Keratinocyte (primary cell): ENCODE results near the gene NLGN3. TPM values are rescaled to one million over a fixed set of nuclear protein-coding genes. Genes with fewer than 3 reads are reported as not detected.

Experiments used
- DNase-seq: peaks from one replicate; pipeline ENCODE4 v3.0.0-alpha.2; 2011; ENCODE audit warnings: low read depth, missing footprints, low spot score
- FAIRE-seq: peaks from 2 replicates; lab custom pipeline; 2011; peaks lifted over from hg19 to GRCh38; lab: Jason Lieb, UNC
- H2AFZ ChIP-seq: 2 replicates; pipeline ENCODE4 v1.6.0; 2012; ENCODE audit warnings: low read length, control low read depth, inconsistent platforms; ENCODE audit not compliant: control insufficient read depth
- H3K27ac ChIP-seq: 2 replicates; pipeline ENCODE4 v1.5.1; 2011; ENCODE audit warnings: low read length; ENCODE audit not compliant: control insufficient read depth, insufficient read depth
- H3K27me3 ChIP-seq: 3 replicates; pipeline ENCODE4 v1.6.0; 2011; ENCODE audit warnings: low read length; ENCODE audit not compliant: control insufficient read depth, insufficient read depth; ENCODE audit errors: extremely low read depth
- H3K36me3 ChIP-seq, 2 experiments: 2 replicates in 1 of 2; 3 replicates in 1 of 2; pipeline ENCODE4 v1.5.1; 2011; ENCODE audit warnings: low read length in 2 of 2, mild to moderate bottlenecking in 1 of 2; ENCODE audit not compliant: control insufficient read depth in 2 of 2, insufficient read depth in 2 of 2; ENCODE audit errors: extremely low read depth in 1 of 2
- H3K4me1 ChIP-seq: 3 replicates; pipeline ENCODE4 v1.5.1; 2011; ENCODE audit warnings: low read length; ENCODE audit not compliant: control insufficient read depth, insufficient read depth; ENCODE audit errors: extremely low read depth
- H3K4me2 ChIP-seq: 3 replicates; pipeline ENCODE4 v1.6.0; 2011; ENCODE audit warnings: low read depth, low read length; ENCODE audit not compliant: control insufficient read depth, insufficient read depth; ENCODE audit errors: extremely low read depth
- H3K4me3 ChIP-seq, 3 experiments: fragments of 200-600 bp in 1 of 3; sonication (generic) in 1 of 3; 2 replicates in 2 of 3; 3 replicates in 1 of 3; pipeline ENCODE4 v1.5.1; 2011 to 2016; ENCODE audit warnings: low read length in 3 of 3, mild to moderate bottlenecking in 3 of 3, control low read depth in 2 of 3, inconsistent platforms in 1 of 3, low read depth in 1 of 3, mixed read lengths in 1 of 3, mixed run types in 1 of 3, moderate library complexity in 1 of 3; ENCODE audit not compliant: control insufficient read depth in 2 of 3, insufficient read depth in 2 of 3; ENCODE audit errors: extremely low read depth in 1 of 3
- H3K79me2 ChIP-seq: 2 replicates; pipeline ENCODE4 v1.6.0; 2012; ENCODE audit warnings: low read length; ENCODE audit not compliant: control insufficient read depth, insufficient read depth
- H3K9ac ChIP-seq: 3 replicates; pipeline ENCODE4 v1.6.0; 2011; ENCODE audit warnings: low read length; ENCODE audit not compliant: control insufficient read depth, insufficient read depth; ENCODE audit errors: extremely low read depth
- H3K9me1 ChIP-seq: 3 replicates; pipeline ENCODE4 v1.6.0; 2011; ENCODE audit warnings: low read length; ENCODE audit not compliant: control insufficient read depth, insufficient read depth; ENCODE audit errors: extremely low read depth
- H3K9me3 ChIP-seq: 2 replicates; pipeline ENCODE4 v1.5.1; 2012; ENCODE audit warnings: low read depth, low read length; ENCODE audit not compliant: control insufficient read depth
- H4K20me1 ChIP-seq: 3 replicates; pipeline ENCODE4 v1.6.0; 2011; ENCODE audit warnings: low read length; ENCODE audit not compliant: control insufficient read depth, insufficient read depth; ENCODE audit errors: extremely low read depth
- EZH2 ChIP-seq: IDR thresholded peaks from one replicate; pipeline ENCODE4 v1.6.1; 2012; ENCODE audit warnings: inconsistent platforms, mild to moderate bottlenecking, low read length, moderate library complexity
- dilution Hi-C: fragments of 300-500 bp; cut with MboI; formaldehyde crosslinking; loops from one replicate; pipeline ENCODE4 v1.7.0; 2020; ENCODE audit warnings: low sequenced_read_pairs; ENCODE audit not compliant: extremely low pct_ligation_motif_present
- polyA plus RNA-seq, 5 experiments: library from polyadenylated mRNA; depleted of rRNA in 3 of 5; stranded (reverse) in 3 of 5; stranded (forward) in 1 of 5; unstranded in 1 of 5; fragments of >200 nt; gene quantifications; 1 replicate in 1 of 5; 2 replicates in 3 of 5; 3 replicates in 1 of 5; pipeline versions ENCODE4 v1.2.1 to v1.2.3, GENCODE V29; 2011 to 2012; ENCODE audit warnings: missing spikeins in 2 of 5, low read depth in 1 of 5, low replicate concordance in 1 of 5
- TF ChIP-seq, protein P1 (sequence below), 3 experiments: IDR thresholded peaks in 1 of 3; conservative IDR thresholded peaks in 1 of 3; optimal IDR thresholded peaks in 1 of 3; 2 replicates in 2 of 3; 3 replicates in 1 of 3; pipeline versions ENCODE3 to v1.5.1; 2011; ENCODE audit warnings: low read length in 3 of 3, mild to moderate bottlenecking in 3 of 3, moderate library complexity in 2 of 3, control low read depth in 1 of 3, inconsistent platforms in 1 of 3; ENCODE audit not compliant: insufficient read depth in 2 of 3; ENCODE audit errors: extremely low read depth in 1 of 3

The NLGN3 gene
- polyA plus RNA-seq, 1 donor (not counting 4 experiments of a cell fraction or from before 2014, with no cell fraction given) = 0.05 TPM

DNA sequence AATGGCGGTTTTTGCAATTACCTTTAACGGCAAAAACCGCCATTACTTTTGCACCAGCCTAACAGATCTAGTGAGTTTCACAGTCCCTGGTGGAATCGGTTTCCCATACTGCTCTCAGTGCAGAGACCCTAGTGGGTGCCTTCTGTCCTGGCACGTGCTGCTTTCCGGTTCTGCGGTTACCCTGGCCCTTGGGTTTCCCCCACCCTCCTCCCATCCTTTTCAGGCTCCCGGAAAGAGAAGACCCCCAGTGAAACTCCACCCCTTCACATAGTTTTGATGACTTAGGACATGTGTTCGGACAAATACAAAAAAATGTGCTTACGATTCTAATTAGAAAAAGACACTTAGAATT lies 36.9 kb downstream of the NLGN3 start:
- Histone ChIP-seq H3K9ac (peak overlapping the region; percentile 64), H3K27ac (peak overlapping the region; percentile 66), H3K9me1 (no peaks in the 10 kb centered on the region), H3K4me1 (no peaks in the 10 kb centered on the region), H4K20me1 (no peaks in the 10 kb centered on the region), H2AFZ (peak overlapping the region; percentile 22), H3K79me2 (no peaks in the 10 kb centered on the region), H3K9me3 (no peaks in the 10 kb centered on the region), H3K4me3 (peak overlapping the region; percentile 39 to 69 (median 54)), H3K27me3 (no peaks in the 10 kb centered on the region), H3K36me3 (no peaks in the 10 kb centered on the region), H3K4me2 (peak overlapping the region; percentile 73)
- TF ChIP-seq, protein P1, sequence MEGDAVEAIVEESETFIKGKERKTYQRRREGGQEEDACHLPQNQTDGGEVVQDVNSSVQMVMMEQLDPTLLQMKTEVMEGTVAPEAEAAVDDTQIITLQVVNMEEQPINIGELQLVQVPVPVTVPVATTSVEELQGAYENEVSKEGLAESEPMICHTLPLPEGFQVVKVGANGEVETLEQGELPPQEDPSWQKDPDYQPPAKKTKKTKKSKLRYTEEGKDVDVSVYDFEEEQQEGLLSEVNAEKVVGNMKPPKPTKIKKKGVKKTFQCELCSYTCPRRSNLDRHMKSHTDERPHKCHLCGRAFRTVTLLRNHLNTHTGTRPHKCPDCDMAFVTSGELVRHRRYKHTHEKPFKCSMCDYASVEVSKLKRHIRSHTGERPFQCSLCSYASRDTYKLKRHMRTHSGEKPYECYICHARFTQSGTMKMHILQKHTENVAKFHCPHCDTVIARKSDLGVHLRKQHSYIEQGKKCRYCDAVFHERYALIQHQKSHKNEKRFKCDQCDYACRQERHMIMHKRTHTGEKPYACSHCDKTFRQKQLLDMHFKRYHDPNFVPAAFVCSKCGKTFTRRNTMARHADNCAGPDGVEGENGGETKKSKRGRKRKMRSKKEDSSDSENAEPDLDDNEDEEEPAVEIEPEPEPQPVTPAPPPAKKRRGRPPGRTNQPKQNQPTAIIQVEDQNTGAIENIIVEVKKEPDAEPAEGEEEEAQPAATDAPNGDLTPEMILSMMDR (optimal IDR thresholded peaks at IDR 0.05 in 1 of 3, IDR thresholded peaks at IDR 0.05 in 1 of 3, conservative IDR thresholded peaks at IDR 0.05 in 1 of 3; ENCODE audit: extremely low read depth in 1 of 3, insufficient read depth in 2 of 3, low read length in 3 of 3) = no peak
- TF ChIP-seq EZH2 = no peak
- DNase-seq (no peak), FAIRE-seq (no peak)
- dilution Hi-C loops = no loop called here

DNA sequence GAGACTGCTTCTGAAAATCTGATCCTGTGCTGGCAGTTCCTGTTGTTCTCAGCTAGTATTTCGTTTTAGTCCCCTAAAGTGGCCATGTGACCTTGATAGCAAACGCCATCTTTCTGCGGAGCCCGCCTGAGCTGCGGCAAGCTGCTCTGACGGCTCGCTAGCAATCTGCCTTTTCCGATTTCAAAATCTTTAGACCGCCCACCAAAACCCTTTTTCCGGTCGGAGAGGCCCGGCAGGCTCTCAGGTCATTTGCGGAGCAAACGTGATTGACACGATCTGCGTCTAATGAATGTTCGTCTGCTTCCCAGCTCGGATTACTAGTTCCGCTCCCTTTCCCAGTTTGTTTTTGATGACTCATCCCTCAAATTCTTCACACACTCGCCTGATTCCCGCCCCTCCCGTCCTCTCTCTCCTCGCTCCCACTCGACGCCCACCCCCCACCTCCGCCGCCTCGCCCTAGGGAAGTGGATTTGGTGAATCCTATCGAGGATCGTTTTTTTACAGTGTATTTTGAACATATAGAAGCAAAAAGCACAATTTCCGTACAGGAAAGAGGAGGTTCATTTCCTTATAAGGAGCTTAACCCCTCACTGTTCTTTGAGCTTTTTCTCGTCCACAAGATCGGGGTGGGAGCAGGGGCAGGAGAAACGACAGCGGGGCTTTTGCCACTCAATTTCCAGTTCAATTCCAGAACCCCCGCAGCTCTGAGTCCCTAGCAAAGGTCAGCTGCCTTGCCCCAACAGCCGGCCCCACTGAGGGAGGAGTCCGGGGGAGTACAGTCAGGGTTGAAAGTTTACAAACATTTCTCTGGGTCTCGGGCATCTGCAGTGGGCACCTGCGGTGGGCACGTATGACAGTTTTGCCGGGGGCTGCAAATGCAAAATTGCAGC lies 37.5 kb downstream of the NLGN3 start:
- no peaks in the 10 kb centered on the region for H3K27me3 ChIP-seq
- H3K9me3 ChIP-seq = no peaks in the 10 kb centered on the region
- H2AFZ ChIP-seq = peak overlapping the region; percentile 22
- H3K79me2 ChIP-seq = no peaks in the 10 kb centered on the region
- TF ChIP-seq EZH2 = no peak
- TF ChIP-seq, protein P1 (optimal IDR thresholded peaks at IDR 0.05 in 1 of 3, IDR thresholded peaks at IDR 0.05 in 1 of 3, conservative IDR thresholded peaks at IDR 0.05 in 1 of 3; ENCODE audit: extremely low read depth in 1 of 3, insufficient read depth in 2 of 3, low read length in 3 of 3) = no peak
- FAIRE-seq = peak; percentile 66
- dilution Hi-C loops = no loop called here
- H3K4me3 ChIP-seq = peak overlapping the region; percentile 39 to 69 (median 54)
- peak overlapping the region; percentile 66 for H3K27ac ChIP-seq
- peak overlapping the region; percentile 64 for H3K9ac ChIP-seq
- no peaks in the 10 kb centered on the region for H3K36me3 ChIP-seq
- peak; percentile 7 for DNase-seq
- H4K20me1 ChIP-seq = no peaks in the 10 kb centered on the region
- H3K4me2 ChIP-seq = peak overlapping the region; percentile 73
- H3K4me1 ChIP-seq = no peaks in the 10 kb centered on the region
- H3K9me1 ChIP-seq = no peaks in the 10 kb centered on the region
